HG02763 (cell line): ENCODE results near the gene IGSF21.

Source experiments
- ATAC-seq: cut with Tn5 transposase; IDR thresholded peaks from one replicate; pipeline ENCODE4 v1.9.1; 2021; ENCODE audit warnings: mild to moderate bottlenecking, moderate library complexity; ENCODE audit not compliant: unreplicated experiment

Gene IGSF21

GRCh38 chr1:18175051-18175450, 67.5 kb downstream of the IGSF21 start:
- ATAC-seq = no peak

DNA sequence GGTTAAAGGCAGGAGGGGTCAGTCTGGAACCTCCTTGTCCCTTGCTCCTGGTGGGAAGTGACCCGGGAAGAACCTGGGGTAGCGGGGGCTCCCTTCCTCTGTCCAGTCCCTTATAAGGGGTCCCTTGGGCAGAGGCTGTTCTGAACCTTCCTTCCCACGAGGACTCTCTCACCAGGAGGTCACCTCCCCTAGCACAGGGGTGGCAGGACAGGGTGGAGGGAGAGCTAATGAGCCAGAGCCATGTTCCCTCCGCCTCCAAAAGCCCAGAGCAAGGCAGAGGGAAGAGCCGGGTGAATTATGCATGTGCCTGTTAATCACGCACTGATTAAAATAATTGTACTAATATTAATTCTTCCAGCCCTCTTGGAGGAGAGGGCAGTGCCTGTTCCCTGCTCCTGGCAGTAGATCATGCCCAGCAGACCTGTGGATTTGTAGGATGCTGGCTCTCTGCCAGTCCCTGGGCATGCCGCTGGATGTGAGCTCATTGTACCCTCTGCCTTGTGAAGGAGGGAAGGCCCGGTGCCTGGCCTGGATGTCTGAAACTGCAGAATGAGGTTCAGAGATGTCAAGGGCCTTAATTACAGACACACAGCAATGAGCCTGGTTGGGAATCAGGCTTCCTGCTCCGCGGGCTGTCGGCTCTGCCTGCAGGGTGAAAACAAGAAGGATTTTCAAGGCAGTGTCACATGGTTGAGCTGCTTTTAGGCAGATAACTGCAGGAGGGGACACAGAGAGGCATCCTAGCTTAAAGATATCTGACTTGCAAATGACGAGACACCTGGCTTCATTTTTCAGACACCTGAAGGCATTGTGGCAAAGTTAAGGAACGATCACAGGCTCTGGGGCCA, 68.2 kb downstream of the IGSF21 start:
- ATAC-seq = no peak

GRCh38 chr1:18176619-18177018, 69.0 kb downstream of the IGSF21 start:
- no peak for ATAC-seq

GRCh38 chr1:18178111-18178510, 70.5 kb downstream of the IGSF21 start:
- no peak for ATAC-seq

DNA sequence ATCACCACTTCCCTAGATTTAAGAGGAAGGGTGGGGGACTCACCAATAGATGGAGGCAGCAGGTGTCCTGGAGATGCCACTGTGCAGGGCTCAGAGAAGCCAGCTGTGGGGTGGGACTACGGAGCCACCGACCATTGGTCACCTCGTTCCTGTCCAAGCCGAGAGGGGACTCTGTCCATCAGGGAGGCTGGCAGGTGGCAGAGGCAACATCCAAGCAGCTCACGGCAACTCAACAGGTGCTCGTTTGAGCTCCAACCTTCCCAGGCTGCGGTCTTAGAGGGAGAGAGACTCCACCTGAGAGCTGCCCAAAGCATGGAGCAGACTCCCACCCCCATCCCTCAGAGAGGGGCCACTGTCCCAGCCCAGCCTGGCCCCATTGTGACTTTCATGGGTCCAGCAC, 71.4 kb downstream of the IGSF21 start:
- ATAC-seq = no peak

GRCh38 chr1:18182398-18183160, 75.0 kb downstream of the IGSF21 start:
- ATAC-seq = no peak

DNA sequence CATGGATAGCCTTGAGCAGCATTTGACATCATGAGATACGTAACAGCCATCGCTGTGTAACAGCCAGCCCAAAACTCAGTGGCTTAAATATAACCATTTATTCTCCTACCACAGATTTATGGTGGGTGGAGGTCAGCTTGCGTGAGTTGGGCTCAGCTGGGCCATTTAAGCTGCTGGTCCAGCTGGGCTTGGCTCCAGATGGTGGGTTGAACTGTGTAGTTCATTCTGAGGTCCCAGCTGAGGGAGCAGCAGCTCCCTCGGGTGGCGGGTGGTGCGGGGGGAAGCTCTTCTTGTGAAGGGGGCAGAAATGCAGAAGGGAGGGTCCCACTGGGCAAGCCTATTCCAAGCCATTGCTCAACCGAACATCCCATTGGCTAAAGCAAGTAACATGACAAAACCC, 75.9 kb downstream of the IGSF21 start:
- ATAC-seq = no peak

DNA sequence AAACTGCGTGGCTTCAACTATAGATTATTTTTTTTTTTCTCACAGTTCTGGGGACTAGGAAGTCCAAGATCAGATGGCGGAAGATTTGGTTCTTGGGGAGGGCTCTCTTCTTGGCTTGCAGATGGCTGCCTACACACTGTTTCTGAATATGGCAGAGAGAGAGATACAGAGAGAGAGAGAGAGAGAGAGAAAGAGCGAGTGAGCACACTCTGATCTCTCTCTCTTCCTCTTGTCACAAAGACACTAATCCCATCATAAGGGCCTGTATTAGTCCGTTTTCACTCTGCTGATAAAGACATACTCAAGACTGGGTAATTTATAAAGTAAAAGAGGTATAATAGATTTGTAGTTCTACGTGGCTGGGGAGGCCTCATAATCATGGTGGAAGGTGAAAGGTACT, 79.5 kb downstream of the IGSF21 start:
- ATAC-seq = no peak

DNA sequence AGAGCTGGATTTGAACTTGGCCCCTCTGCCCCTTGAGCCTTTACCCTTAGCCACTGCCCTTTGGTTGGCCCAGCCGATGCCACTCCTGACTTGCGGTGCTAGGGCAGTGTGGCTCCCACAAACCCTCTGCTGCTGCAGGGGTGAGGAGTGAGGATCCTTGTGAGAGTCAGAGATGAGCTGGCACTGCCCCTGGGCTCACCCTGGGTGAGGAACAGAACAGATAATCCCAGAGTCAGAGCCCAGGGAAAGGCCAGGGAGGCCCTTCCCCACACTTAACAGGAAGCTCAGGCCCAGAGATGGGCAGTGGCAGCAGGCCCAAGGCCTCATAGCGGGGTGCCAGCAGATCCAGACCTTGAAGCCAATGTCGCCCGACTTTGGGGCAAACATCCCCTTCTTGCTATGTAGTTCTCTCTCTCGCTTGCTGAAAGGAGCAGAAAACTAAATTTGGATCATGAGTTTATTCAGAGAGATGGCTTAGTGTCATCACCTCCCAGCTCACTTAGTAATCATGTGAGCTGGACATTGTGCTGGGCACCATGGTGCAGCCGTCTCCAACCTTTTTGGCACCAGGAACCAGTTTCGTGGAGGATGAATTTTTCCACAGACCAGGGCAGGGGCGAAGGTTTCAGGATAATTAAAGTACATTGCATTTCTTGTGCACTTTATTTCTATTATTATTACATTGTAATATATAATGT, 81.4 kb downstream of the IGSF21 start:
- no peak for ATAC-seq

DNA sequence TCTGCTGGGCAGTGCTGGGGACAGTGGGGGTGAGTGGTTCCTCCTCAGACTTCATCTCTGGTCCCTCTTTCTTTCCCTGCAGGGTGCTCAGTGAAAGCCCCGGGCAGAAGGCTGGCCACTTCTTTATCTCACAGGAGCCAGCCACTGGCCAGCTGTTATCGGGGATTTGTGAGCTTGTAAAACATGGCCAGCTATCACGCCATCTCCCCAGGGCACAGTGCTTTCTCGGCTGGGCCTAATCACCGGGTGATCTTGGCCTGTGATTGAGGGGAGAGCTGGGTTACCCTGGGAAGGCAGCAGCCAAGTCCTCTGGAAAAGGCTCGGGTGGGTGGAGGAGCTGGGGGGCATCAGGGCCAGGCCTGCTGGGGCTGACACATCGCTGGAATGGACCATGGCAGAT, 83.0 kb downstream of the IGSF21 start:
- no peak for ATAC-seq

- ATAC-seq = no peak
Observed at GRCh38 chr1:18191037-18191436, 83.4 kb downstream of the IGSF21 start.

GRCh38 chr1:18191481-18192155, 84.0 kb downstream of the IGSF21 start:
- no peak for ATAC-seq

DNA sequence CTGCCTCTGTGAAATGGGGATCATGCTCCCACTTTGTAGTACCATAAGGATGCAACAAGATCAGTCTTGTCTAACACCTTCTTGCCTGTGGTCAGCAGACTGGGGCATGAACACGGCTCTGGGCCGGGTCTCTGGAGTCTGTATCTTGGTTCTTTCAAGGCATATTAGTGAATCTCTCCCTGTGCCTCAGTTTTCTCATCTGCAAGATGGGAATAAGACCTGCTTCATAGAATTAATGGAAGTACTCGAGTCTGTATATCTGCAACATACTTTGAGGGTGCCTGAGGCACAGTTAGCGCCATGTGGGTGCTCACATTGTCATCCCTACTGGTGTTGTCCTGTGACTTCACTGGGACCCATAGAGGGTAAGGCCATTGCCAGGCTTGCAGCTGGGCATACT, 84.6 kb downstream of the IGSF21 start:
- no peak for ATAC-seq

- ATAC-seq = no peak
Observed at GRCh38 chr1:18192974-18193373, 85.4 kb downstream of the IGSF21 start.

- ATAC-seq = no peak
Observed at GRCh38 chr1:18197299-18197698, 89.7 kb downstream of the IGSF21 start.

GRCh38 chr1:18198260-18198659, 90.7 kb downstream of the IGSF21 start:
- ATAC-seq = no peak

GRCh38 chr1:18199462-18199861, 91.9 kb downstream of the IGSF21 start:
- no peak for ATAC-seq

DNA sequence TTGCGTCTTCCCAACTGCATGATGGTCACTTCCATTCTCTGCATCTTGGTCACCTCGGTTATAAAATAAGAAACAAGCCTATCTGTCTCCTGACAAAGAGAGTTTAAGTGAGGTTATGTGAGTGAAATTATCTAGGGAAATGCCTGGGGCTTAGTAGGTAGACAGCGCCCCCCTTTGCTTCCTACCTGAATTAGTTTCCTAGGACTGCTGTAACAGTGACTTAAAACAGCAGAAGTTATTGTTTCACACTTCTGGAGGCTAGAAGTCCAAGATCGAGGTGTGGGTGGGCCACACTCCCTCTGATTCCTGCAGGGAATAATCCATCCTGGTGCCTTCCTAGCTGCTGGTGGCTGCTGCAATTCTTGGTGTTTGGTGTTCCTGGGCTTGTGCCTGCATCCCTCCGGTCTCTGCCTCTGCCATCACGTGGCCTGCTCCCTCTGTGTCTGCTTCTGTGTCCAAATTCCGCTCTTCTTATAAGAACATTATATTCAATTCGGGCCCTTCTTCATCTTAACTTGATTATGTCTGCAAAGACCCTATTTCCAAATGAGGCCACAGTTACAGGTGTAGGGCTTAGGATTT, 92.6 kb downstream of the IGSF21 start:
- ATAC-seq = no peak

DNA sequence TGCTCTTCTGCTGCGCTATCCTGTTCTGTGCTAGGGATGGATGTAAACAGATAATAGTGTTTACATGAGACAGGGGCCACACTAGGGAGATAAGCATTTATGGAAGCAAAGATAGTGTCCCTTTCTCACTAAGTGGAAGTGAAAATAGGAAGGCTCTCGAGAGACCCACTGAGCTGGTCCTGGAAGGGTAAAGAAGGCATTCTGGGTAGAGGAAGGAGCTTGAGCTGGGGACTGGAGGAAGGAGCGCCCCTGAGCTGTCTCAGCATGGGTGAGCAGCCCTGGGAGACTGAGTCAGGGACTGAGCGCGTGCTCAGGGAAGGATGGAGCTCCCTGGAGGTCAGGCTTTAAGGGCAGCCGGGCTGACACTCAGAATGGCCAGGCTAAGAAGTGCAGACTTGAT, 93.3 kb downstream of the IGSF21 start:
- no peak for ATAC-seq

GRCh38 chr1:18201997-18202719, 94.6 kb downstream of the IGSF21 start:
- ATAC-seq = no peak
